HG02943 (cell line): ENCODE data around the gene EFNA4.

ENCODE experiments used
- ATAC-seq: cut with Tn5 transposase; IDR thresholded peaks from one replicate; pipeline ENCODE4 v1.9.1; 2021; ENCODE audit warnings: mild to moderate bottlenecking, low read depth, moderate library complexity; ENCODE audit not compliant: unreplicated experiment

EFNA4 gene

DNA sequence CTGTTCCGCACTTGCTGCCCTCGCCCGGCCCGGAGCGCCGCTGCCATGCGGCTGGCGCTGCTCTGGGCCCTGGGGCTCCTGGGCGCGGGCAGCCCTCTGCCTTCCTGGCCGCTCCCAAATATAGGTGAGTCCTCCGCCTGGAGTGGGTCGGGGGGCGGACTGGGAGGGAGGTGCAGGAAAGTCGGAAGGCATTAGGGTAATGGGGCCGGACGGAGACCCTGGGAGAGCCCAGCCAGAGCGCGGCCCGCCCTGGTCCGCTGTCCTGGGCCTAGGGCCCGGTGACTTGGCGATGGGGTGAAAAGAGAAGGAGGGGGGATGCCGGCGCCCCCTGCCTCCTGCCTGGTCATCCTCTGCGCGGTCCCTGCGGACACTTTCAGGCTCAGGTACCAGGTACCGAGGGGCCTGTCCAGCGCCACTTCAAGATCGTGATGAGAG lies 12.2 kb upstream of the EFNA4 start:
- ATAC-seq, result no peak

GRCh38 chr1:155051777-155052398 lies 11.7 kb upstream of the EFNA4 start:
- ATAC-seq, result no peak

DNA sequence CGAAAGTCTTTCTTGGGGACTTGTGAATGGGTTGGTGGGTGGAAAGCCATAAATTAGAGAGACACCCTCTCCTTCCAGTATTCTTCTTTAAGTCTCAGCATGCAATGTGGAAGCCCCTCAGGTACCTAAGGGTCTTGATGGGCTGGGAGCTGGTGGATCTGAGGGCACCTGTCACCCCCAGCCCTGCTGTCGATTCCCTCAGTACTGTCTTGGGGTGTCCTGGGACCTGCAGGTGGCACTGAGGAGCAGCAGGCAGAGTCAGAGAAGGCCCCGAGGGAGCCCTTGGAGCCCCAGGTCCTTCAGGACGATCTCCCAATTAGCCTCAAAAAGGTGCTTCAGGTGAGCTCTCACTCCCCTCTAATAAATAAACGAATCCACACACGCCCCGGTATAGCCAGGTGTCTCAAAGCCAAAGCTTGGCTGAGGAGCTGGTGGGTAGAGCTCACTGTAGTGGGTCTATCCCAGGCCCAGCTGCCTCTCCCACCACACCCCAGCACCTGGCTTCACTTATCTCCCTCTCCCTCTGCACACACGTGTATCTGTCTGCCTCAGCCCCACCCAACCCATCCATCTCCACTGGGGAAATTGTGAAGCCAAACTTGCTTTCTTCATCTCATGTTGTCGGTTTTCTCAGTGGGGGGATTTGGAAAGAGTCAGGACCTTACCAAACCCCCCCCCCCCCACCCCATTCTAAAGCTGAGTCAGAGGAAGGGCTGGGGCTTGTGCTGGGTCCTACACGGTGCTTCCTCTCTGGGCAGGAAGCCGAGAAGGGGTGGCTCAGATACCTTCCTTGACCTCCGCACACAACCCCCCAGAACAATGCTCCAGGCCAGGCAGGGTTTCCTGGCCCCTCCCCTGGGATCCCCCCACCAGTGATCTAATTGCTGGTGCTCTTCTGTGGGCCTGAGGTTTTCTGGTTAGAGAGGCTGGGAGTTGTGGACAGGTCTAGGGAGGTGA lies 10.8 kb upstream of the EFNA4 start:
- ATAC-seq, result no peak

GRCh38 chr1:155053531-155054105 lies 9.9 kb upstream of the EFNA4 start:
- ATAC-seq, result no peak

DNA sequence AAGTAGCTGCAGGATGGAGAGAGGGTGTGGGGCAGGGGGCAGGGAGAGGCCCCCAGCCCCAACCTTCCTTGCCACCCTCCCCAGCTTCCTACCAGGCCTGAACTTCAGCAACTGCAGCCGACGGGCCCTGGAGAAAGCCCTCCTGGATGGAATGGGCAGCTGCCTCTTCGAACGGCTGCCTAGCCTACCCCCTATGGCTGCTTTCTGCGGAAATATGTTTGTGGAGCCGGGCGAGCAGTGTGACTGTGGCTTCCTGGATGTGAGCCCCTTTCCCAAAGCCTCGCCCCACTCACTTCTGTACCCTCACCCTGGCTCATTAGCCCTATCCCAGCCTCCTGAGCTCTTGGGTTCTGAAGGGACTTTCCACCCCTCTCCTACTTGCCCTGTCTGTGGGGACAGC lies 6.4 kb upstream of the EFNA4 start:
- no peak for ATAC-seq

DNA sequence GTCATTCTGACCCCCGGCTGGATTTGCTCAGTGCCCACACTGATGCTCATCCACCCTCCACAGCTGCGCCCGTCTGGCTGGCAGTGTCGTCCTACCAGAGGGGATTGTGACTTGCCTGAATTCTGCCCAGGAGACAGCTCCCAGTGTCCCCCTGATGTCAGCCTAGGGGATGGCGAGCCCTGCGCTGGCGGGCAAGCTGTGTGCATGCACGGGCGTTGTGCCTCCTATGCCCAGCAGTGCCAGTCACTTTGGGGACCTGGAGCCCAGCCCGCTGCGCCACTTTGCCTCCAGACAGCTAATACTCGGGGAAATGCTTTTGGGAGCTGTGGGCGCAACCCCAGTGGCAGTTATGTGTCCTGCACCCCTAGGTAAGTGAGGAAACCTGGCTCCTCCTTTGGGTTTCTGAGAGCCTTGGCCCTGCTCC lies 5.7 kb upstream of the EFNA4 start:
- ATAC-seq, result no peak

GRCh38 chr1:155060736-155061135 lies 2.8 kb upstream of the EFNA4 start:
- no peak for ATAC-seq

GRCh38 chr1:155061381-155062150 lies 2.0 kb upstream of the EFNA4 start:
- ATAC-seq, result no peak

- no peak for ATAC-seq
Observed at GRCh38 chr1:155062151-155062686, 1.3 kb upstream of the EFNA4 start.

DNA sequence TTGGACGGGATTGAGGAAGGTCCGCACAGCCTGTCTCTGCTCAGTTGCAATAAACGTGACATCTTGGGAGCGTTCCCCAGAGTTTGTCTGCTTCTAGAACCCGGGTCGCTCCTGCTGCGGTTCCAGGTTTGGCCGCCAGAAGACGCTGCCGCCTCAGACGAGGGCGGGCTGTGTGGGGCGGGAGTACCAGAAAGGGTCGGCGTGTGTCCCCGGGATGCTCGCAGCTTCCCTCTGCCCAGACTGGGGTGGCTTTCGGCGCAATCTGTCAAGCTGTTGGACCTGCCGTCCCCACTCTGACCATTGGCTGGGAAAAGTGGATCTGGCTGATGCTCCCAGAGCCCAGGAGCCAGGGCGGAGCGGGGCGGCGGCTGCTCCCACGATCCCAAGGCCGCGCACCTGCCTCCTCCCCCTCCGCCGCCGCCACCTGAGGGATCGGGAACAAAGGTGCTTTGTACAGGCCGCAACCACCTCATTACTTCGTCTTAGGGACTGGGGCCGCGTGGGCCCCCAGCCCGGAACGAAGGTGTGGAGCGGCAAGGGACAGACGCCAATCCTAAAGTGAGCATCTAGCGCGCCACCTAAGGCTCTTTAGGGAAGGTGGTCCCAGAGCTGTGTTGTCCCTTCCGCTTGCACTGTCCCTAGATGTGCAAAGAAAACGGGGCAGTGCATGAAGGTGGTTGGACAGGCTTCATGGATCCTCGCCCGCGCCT lies 683 bp upstream of the EFNA4 start:
- no peak for ATAC-seq

DNA sequence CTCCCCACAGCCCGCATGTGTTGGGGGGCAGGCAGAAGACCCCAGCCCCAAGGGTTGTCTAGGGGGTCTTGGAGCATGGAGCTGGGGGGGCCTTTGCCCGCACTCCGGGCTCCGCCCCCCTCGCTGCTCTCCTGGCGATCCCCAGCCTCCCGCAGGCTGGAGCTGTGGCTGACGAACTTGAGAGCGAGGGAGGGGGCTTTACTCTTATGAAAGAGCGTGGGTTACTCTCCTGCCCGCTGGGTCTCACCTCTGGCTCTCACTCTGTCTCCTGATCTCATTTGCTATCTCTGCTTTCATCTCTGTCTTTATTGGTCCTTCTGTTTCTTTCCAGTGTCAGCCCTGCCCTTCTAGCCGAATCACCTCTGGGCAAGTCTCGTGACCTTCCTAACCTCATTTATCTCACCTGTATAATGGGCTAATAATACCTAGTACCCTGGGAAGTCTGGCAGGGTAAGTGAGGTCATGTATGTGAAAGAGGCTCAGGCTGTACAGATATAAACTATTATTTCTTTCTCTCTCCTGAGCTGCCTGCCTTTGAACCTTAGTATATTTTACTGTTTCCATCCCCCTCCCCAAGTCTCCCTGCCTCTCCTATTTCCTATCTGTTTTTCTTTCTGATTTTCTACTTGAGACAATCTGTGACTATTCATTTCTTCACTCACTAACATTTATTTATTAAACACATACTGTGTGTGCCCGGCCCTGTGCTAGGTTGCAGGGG lies 731 bp downstream of the EFNA4 start:
- ATAC-seq, result no peak

GRCh38 chr1:155064832-155065429 lies 1.4 kb downstream of the EFNA4 start:
- ATAC-seq, result no peak

DNA sequence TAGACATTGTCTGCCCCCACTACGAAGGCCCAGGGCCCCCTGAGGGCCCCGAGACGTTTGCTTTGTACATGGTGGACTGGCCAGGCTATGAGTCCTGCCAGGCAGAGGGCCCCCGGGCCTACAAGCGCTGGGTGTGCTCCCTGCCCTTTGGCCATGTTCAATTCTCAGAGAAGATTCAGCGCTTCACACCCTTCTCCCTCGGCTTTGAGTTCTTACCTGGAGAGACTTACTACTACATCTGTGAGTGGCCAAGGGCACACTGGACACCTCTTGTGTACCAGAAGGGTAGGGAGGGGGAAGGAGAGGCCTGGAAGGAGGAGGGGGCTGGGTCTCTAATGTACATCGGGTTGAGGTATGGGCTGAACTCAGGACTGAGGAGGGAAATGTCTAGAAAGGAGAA lies 3.2 kb downstream of the EFNA4 start:
- ATAC-seq, result no peak

- no peak for ATAC-seq
Observed at GRCh38 chr1:155068599-155068998, 5.1 kb downstream of the EFNA4 start.

DNA sequence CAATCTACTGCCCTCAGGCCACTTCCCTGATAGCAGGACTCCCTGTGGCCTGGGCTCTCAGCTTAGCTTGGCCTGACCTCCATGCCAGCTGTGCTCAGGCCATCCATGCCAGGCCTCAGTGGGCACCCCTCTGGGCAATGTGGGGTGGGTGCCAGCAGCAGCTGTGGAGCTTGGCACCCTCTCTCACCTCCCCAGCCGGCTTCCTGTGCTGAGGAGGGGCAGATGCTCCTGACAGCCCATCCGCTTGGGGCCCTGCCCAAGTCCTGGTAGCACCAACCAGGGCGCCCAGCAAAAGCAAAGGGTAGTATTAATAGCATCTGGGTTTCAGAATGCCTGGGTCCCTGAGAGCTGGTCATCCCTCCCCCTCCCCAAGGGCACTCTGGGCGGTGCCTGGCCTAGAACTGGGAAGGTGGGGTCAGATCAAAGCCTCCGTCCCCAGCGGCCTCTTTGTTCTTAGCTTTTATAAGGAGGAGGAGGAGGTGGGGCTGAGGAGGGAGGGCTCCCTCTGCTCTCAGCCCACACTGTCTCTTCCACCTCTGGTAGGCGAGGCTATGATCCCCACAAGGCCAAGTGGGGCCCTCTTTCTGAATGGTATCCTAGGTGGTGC lies 6.1 kb downstream of the EFNA4 start:
- ATAC-seq, result no peak

DNA sequence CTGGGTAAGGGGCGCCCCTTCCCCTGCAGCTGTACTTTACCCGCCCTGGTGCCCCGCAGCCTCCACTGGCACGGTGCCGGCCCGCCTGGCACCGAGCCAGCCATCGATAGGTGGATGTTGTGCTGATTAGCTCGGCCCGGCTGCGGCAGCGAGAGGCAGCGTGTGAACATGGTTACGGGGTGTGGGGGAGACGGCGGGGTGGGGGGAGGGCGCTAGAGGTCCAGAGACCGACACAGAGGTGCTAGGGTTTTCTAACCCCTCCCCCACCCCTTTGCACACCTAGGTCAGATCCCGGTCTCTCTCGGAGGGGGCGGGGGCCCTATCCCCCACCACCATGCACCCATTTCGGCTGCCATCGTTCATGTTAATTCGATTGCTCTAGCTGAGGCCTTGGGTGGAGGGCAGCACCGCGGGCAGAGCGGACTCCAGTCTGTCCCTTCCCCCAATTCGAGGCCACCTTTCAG lies 6.7 kb downstream of the EFNA4 start:
- no peak for ATAC-seq

- no peak for ATAC-seq
Observed at GRCh38 chr1:155070721-155071569, 7.4 kb downstream of the EFNA4 start.
